Measurements from ENCODE around the gene CDK6.

- no peak for TF ChIP-seq EZH2 (IDR thresholded peaks at IDR 0.05; ENCODE audit: low read depth, unreplicated experiment)
- TF ChIP-seq CTCF (conservative IDR thresholded peaks at IDR 0.05; ENCODE audit: low read depth in 2 of 2): no peak
- no peak for TF ChIP-seq POLR2AphosphoS5 (IDR thresholded peaks at IDR 0.05; ENCODE audit: low read depth)
- TF ChIP-seq REST (IDR thresholded peaks at IDR 0.05; ENCODE audit: unreplicated experiment): no peak
- TF ChIP-seq EZH2phosphoT487 (IDR thresholded peaks at IDR 0.05; ENCODE audit: unreplicated experiment): no peak
- TF ChIP-seq CREB1 (CRISPR knock-in tag; IDR thresholded peaks at IDR 0.05; ENCODE audit: low read depth): no peak
- TF ChIP-seq JUNB (IDR thresholded peaks at IDR 0.05; ENCODE audit: unreplicated experiment): no peak
- no peak for TF ChIP-seq ZNF114 (CRISPR knock-in tag; IDR thresholded peaks at IDR 0.05)
- TF ChIP-seq ZNF331 (CRISPR knock-in tag; IDR thresholded peaks at IDR 0.05; ENCODE audit: low read depth): no peak
- TF ChIP-seq ETS1 (IDR thresholded peaks at IDR 0.05): no peak
These were observed 57.4 kb downstream of the CDK6 start for GRCh38 chr7:92778972-92779371.
